ENCODE data around the gene ZFR. TPM values are rescaled to one million over a fixed set of nuclear protein-coding genes. Genes with fewer than 3 reads are reported as not detected.

ZFR gene
- total RNA-seq, 4 donors from 2014 or later, result 35.6 to 64.1 (median 57.4) TPM

GRCh38 chr5:32475334-32476097, 31.0 kb upstream of the ZFR start:
- WGBS, 2 donors (ENCODE audit: low coverage in 1 of 2), result 66 to 83% methylated on average over 3 to 6 of the region's 6 CpGs

DNA sequence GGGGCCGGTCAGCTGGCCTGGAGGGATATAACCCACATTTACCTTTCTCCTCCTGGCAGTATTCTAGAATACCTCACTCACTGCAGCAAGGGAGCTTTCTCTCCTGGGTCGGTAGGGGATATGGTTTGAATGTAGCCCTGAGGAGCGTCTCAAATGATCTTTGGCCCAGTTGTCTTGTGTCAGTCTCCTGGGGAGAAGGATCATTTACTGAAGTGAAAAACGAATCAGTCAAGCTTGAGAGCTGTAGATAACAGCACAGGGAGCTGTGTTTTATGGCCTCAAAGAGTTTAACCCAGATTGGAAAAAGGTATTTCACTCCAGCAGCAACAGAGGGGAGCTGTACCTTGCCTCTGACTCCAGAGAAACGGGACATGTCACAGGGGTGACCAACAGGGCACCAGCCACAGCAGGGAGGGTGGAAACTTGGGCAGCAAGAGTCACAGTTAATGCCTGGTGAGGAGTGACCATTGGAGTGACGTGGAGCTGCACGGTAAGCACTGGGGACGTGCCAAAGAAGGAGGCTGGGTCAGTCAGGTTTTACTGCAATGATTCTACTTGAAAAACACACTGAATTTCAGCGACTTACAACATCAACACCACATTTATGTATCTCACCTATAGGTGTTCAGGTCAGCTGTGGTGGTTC, 29.8 kb upstream of the ZFR start:
- 39 to 55% methylated on average over 3 to 9 of the region's 9 CpGs for WGBS, 2 donors (ENCODE audit: low coverage in 1 of 2)
- Histone ChIP-seq H3K9me3 (no peaks in the 10 kb centered on the region), H3K27ac (no peak overlapping the region), H3K4me1 (peaks cover 0 to 4% (median 0%) of the 10 kb centered on the region in 4 donors), H3K36me3 (no peaks in the 10 kb centered on the region), H3K4me3 (no peak overlapping the region), H3K27me3 (no peaks in the 10 kb centered on the region)
- intact Hi-C loops (cut with DNase I; ENCODE audit: low total_unique reads) (no loop called here), in situ Hi-C loops (cut with MboI; ENCODE audit: low pct_ligation_motif_present in 1 of 4, low pct_unique_long_range_greater_than_20kb in 1 of 4, low sequenced_read_pairs in 3 of 4) (no loop called here)
- peak; percentile 37 for DNase-seq
- no peak for TF ChIP-seq EP300 (IDR thresholded peaks at IDR 0.05; ENCODE audit: low read depth)
- no peak for TF ChIP-seq CTCF (IDR thresholded peaks at IDR 0.05)
- no peak for TF ChIP-seq POLR2AphosphoS5 (IDR thresholded peaks at IDR 0.05)
- no peak for TF ChIP-seq POLR2A (IDR thresholded peaks at IDR 0.05)

More at GRCh38 chr5:32475334-32476097, 31.0 kb upstream of the ZFR start:
- intact Hi-C loops (cut with DNase I; ENCODE audit: low total_unique reads) (no loop called here), in situ Hi-C loops (cut with MboI; ENCODE audit: low pct_ligation_motif_present in 1 of 4, low pct_unique_long_range_greater_than_20kb in 1 of 4, low sequenced_read_pairs in 3 of 4) (no loop called here)
- no peak for TF ChIP-seq POLR2A (IDR thresholded peaks at IDR 0.05)
- TF ChIP-seq POLR2AphosphoS5 (IDR thresholded peaks at IDR 0.05), result no peak
- no peak for TF ChIP-seq EP300 (IDR thresholded peaks at IDR 0.05; ENCODE audit: low read depth)
- TF ChIP-seq CTCF (IDR thresholded peaks at IDR 0.05), result no peak
- Histone ChIP-seq H3K4me1 (peaks cover 0 to 4% (median 0%) of the 10 kb centered on the region in 4 donors), H3K9me3 (no peaks in the 10 kb centered on the region), H3K4me3 (no peak overlapping the region), H3K36me3 (no peaks in the 10 kb centered on the region), H3K27ac (no peak overlapping the region), H3K27me3 (no peaks in the 10 kb centered on the region)
- no peak for DNase-seq

DNA sequence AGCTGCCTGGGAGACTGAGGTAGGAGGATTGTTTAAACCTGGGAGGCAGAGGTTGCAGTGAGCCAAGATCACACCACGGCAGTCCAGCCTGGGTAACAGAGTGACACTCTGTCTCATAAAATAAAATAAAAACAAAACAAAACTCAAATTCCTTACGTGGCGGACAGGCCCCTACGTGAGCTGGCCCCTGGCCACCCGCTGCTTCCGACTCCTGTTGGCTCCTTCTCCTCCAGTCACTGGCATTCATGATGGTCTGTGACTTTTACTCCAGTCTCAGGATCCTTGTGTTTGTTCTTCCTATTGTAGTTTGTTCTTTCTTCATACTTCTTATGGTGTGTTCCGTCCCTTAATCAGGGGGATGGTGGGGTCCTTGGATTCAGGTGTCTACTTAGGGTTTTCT, 28.5 kb upstream of the ZFR start:
- DNase-seq, result no peak
- no peak overlapping the region for H3K4me3 ChIP-seq
- peaks cover 0 to 4% (median 0%) of the 10 kb centered on the region in 4 donors for H3K4me1 ChIP-seq
- no peaks in the 10 kb centered on the region for H3K36me3 ChIP-seq
- no peaks in the 10 kb centered on the region for H3K9me3 ChIP-seq
- H3K27ac ChIP-seq, result no peak overlapping the region
- in situ Hi-C loops (cut with MboI; ENCODE audit: low pct_ligation_motif_present in 1 of 4, low pct_unique_long_range_greater_than_20kb in 1 of 4, low sequenced_read_pairs in 3 of 4) (no loop called here), intact Hi-C loops (cut with DNase I; ENCODE audit: low total_unique reads) (no loop called here)
- TF ChIP-seq EP300 (IDR thresholded peaks at IDR 0.05; ENCODE audit: low read depth), result no peak
- no peak for TF ChIP-seq POLR2A (IDR thresholded peaks at IDR 0.05)
- no peak for TF ChIP-seq CTCF (IDR thresholded peaks at IDR 0.05)
- no peak for TF ChIP-seq POLR2AphosphoS5 (IDR thresholded peaks at IDR 0.05)
- WGBS, 2 donors (ENCODE audit: low coverage in 1 of 2), result 87 to 88% methylated on average over 7 of the region's 7 CpGs
- no peaks in the 10 kb centered on the region for H3K27me3 ChIP-seq

DNA sequence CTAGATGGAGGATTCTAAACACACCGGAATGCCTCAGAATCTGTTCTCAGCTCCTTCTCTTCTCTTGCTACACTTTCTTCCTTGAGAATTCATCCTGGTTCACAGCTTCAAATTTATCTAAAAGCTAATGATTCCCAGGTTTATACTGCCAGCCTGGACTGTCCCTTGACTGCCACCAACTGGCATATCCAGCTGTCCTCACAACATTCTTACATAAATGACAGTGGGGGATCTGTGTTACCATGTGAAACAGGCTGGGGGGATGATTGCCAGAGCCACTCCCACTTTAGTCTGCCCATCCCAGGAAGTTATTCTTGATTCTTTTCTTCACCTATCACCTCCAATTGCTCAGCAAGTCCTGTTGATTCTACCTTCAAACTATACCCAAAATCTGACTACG, 27.2 kb upstream of the ZFR start:
- Histone ChIP-seq H3K4me1 (peaks cover 0 to 4% (median 0%) of the 10 kb centered on the region in 4 donors), H3K27me3 (no peaks in the 10 kb centered on the region), H3K36me3 (no peaks in the 10 kb centered on the region), H3K4me3 (no peak overlapping the region), H3K9me3 (no peaks in the 10 kb centered on the region), H3K27ac (no peak overlapping the region)
- DNase-seq, result peak; percentile 13
- TF ChIP-seq POLR2A (IDR thresholded peaks at IDR 0.05) (no peak), POLR2AphosphoS5 (IDR thresholded peaks at IDR 0.05) (no peak), CTCF (IDR thresholded peaks at IDR 0.05) (peak in 1 of 5 experiments; percentile 14)
- in situ Hi-C loops (cut with MboI; ENCODE audit: low pct_ligation_motif_present in 1 of 4, low pct_unique_long_range_greater_than_20kb in 1 of 4, low sequenced_read_pairs in 3 of 4), result no loop called here
- 60 to 71% methylated on average over 2 of the region's 2 CpGs for WGBS, 2 donors (ENCODE audit: low coverage in 1 of 2)
- intact Hi-C loops (cut with DNase I; ENCODE audit: low total_unique reads), result no loop called here
